HG02870 (cell line): Measurements from ENCODE around the gene CPNE2.

Source experiments
- ATAC-seq: cut with Tn5 transposase; IDR thresholded peaks from one replicate; pipeline ENCODE4 v1.9.1; 2021; ENCODE audit warnings: mild to moderate bottlenecking, moderate library complexity; ENCODE audit not compliant: unreplicated experiment

Gene CPNE2

DNA sequence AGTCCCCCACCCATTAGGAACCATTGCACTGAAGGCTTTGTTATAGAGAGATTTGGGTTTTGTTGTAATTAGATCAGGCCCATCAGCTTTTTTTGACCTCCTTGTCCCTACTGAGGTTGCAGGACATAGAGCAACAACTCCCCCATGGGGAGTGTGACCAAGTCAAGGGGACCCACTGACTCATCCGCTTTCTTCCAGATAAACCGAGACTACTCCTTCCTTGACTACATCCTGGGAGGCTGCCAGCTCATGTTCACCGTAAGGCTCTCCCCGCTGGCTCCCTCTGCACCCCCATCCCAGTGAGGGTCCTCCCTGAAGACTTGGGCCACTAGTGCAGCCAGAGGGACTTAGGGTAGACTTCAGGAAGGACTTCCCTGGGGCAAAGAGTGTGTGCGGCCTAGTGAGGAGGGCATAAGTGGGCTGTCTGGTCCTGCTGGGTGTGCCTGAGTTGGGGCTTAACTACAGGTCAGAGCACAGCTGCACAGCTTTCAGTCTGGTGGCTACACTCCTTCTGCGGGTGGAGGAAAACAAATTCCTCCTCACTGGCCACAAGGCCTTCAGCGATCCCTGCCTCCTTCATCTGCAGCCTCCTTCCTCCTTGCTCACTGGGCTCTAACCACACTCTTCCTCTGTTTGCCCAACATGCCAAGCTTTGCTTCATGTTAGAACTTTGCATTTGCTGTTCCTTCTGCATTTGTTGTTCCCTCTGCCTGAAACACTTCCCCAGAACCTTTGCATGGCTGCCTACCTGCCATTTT, 31.0 kb downstream of the CPNE2 start:
- no peak for ATAC-seq

DNA sequence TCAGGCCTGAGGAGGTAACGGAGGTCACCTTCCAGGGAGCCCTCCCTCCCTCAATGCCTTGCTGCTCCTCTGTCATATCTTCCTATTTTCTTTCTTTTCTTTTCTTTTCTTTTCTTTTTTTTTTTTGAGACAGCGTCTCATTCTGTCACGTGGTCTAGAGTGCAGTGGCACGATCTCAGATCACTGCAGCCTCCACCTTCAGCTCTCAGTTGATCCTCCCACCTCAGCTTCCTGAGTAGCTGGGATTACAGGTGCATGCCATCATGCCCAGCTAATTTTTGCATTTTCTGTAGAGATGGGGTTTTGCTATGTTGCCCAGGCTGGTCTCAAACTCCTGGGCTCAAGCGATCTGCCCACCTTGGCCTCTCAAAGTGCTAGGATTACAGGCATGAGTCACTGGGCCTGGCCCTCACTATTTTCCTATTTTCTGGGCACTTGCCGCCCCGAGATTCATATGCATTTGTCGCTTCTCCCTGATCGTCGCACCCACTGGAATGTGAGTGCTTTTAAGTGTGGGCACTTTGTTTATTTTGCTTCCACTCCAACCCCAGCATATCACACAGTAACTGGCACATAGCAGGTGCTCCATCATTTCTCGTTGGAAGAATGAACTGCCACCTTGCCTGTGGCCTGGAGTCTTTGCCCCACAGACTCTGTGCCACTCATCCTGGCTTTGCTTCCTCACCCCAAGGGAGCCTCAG, 31.7 kb downstream of the CPNE2 start:
- ATAC-seq = no peak

DNA sequence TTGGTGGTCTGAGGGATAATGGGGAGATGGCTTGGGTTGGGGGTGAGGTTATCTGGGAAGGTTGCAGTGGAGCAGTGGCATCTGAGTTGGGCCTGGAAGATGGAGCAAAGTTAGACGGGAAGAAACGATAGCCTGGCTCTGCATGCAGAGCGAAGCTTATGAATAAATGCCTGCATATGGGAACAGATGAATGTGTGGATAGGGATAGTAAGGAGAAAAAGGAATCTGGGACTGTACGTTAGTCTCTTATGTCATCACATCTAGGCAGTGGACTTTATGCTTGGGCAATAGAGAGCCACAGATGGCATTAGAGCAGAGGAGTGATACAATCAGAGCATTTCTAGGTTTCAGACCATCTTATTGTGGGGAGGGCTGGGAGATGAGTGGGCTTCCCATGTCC, 33.0 kb downstream of the CPNE2 start:
- no peak for ATAC-seq

DNA sequence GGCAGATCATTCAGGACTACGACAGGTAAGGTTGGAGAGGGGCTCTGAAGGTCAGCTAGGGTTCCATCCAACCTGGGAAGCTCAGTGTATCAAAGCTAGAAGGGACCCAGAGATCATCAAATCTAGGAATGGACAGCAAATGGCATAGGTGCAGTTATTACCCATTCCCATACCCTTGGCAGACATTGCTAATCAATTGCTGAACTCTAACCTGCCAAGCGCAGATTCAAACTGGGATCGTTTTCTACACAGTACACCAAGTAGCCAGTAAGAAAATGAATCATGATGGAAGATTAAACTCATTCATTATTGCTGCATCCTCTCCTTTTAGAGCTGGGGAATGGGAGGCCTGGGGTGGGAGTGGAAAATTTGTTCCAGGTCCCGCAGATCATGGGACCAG, 33.6 kb downstream of the CPNE2 start:
- no peak for ATAC-seq

DNA sequence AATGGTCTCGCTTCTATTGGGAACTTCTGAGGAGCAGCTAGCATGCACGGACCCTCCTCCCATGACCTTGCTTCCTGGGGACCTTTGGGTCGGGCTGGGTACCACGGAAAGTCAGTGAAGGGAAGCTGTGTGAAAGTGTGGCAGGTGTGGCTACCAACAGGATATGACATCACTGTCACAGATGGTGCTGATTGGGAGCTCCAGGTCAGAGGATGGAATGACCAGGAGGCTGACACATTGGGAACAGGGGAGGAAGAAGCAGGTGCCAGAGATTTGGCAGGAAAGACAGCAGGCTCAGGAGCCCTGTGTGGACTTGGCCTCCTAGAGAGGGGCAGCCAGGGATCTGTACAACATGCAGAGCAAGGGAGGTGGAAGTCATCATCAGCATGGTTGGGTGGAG, 34.0 kb downstream of the CPNE2 start:
- no peak for ATAC-seq

DNA sequence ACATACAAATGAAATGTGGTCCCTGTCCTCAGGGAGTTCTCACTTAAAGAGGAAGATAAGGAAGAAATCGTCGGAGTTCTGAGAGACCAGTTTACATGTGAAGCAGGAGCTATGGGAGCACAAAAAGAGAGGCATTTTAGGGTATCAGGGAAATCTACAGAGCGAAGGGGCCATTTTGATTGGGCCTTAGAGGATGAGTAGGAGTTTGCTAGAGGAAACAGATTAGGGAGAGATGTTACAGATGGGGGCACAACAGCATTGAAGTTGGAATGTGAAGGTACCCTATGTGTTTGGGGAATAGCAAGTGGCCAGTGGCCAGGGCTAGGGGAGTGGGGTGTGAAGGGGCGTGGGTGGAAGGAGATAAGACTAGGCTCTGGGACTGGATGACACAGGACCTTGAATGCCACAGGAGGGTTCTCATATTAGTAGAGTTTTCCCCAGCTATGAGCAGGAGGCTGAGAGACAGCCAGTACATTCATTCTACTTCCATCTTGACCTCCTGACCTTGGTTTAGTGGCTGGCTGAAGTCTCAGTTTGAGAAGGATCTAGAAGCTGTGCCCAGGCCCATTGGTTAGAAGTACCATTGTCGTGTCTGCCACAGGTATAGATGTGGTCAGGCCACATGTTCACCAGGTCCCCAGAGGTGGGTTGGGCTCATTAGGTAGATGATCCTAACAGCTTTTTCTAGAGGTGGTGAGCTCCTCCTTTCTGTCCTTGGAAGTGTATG, 34.8 kb downstream of the CPNE2 start:
- peak; percentile 56 for ATAC-seq

DNA sequence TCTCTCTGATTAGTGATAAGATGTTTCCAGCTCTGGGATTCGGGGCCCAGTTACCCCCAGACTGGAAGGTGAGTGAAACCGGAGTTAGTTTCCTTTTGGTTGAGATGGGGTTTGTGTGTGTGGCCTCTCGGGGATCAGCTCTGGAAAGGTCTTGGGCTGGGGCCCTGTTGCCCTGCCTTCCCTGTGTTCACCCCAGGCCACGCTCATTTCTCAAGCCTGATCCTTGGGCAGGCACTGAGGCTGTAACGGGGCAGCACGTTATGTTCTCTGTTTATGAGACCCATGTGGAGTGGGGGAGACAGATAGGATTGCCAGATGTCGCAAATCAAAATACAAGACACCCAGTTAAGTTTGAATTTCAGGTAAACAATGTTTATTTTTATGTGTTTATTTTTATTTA, 35.5 kb downstream of the CPNE2 start:
- no peak for ATAC-seq

DNA sequence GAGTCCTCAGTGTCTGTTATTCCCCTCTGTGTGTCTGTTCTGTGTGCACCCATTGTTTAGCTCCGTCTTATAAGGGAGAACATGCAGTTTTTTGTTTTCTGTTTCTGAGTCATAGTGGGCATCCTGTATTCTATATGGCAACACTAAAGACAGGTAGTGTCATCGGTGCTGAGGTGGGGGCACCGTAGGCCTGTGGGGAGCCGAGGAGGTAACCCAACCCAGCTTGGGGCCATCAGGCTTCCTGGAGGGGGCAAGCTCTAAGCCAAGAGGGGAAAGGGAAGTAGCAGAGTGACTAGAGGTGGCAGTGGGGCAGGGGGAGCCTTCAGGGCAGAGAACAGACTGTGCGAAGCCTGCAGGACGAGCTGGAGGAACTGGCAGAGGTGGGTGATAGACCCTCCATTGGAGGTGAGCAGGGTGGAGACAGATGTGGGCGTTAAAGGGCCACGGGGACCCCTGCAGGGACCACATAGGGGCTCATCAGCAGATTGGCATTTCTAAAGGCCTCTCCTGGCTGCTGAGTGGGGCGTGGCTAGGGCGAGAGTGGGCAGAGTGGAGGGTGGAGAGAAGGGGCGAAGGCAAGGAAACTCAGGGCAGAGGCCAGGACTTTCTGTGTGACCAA, 36.5 kb downstream of the CPNE2 start:
- no peak for ATAC-seq

DNA sequence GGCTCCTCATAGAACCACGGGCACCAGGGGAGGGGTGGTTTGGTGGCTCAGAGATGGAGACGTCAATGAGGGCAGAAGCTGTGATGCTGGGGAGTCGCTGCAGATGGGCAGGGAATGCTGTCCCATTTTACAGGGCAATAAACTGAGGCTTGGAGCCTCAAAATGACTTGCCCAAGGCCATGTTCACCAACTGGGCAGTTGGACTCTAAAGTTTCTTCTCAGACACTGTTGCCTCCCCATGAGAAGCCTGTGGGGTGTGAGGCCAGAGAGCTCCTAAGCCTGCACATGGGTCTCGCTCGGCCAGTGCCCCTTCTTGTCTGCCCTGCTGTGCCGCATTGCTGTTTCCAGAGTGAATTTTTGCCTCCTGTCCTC, 38.6 kb downstream of the CPNE2 start:
- ATAC-seq = no peak

DNA sequence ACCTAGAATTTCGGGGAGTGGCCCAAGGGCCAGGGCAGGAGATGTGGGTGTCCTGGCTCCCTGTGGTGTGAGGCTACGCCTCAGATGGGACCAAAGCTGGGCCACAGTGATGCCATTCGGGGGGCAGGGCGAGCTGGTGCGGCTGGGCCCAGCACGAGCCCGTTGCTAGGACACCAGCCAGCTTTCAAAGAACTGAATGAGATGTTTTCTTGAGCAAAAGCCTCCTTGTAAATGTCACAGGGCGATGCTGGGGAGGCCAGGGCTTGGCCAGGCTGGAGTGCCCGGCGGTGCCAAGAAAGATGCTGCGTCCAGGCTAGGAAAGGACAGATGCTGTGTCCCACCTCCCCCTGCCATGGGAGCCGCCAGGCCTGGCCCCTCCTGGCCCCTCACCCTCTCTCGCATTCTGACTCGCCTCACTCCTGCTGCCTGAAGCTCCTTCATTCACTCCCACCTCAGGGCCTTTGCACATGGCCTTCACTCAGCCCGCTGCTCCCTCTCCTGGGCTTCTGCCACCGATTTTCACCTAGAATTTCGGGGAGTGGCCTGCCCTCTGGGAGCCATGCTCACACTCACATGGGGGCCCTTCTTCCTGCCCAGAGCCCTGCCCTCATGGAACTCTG, 39.1 kb downstream of the CPNE2 start:
- no peak for ATAC-seq

DNA sequence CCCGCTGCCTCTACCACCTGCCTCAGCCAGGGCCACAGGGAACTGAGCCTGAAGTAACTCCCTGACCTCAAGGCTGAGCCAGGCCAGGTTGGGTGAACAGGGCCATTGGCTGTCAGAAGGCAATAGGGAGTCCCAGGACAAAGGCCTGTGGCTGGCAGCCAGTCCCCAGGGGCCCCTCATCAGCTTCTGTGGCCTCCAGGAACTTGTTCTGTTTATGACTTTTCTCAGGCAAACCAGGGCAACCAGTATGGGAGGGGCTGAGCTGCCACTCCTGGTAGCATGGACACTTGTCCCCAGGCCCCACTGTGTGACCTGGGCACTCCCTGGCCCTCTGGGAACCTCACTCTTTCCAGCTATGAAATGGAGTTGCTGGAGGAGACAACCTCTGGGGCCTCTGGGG, 40.1 kb downstream of the CPNE2 start:
- no peak for ATAC-seq

DNA sequence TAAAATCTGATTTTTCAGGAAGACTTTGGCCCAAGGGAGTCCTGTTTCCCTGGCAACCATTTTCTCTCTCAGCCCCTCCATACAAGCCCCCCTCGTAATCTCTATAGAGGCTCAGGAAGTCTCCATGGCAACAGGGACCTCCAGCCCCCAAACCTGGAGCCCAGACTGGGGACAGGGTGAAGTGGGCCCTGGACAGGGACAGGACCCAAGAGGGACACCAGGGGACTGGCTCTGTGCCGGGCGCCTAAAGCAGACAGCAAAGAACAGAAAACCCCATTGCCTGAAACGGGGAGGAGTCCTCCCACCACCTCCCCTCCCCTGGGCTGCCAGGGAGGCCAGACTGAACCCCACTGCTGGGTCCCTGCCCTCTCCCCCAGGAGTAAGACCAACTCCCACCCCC, 40.6 kb downstream of the CPNE2 start:
- ATAC-seq = no peak

DNA sequence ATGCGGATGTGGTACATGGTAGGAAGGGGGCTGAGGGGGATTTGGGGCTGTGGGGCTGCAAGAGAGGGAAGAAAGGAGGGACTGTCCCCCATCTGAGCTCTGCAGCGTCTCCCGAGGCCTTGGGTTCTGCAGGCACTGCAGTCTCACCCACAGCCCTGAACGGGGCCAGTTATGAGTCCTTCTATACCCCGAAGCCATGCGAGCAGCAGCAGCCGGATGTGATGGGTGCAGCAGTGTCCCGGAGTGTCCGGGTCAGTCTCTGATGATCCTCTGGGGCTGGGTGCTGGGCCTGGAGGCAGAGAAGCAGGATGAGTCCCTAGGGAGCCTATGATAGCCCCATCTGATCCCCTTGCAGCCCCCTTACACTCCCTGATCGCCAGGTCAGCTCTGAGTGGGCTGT, 41.5 kb downstream of the CPNE2 start:
- ATAC-seq = no peak

DNA sequence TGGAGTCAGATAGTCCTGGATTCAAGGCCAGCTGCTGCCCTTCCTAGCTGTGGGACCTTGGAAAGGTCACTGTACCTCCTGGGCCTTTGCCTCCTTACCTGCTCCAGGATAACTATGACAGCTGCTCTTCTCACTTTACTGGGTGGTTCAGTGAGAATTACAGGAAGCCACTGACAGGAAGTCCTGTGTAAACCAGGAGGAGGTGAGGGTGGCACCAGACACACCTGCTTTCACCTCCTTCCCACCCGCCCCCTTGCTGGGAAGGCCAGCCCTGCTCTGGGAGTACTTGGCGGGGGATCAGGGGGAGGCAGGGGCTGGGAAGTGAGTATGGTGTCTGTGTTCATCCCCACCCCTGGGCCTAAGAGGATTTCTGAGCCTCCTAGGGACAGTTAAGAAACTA, 42.6 kb downstream of the CPNE2 start:
- no peak for ATAC-seq

DNA sequence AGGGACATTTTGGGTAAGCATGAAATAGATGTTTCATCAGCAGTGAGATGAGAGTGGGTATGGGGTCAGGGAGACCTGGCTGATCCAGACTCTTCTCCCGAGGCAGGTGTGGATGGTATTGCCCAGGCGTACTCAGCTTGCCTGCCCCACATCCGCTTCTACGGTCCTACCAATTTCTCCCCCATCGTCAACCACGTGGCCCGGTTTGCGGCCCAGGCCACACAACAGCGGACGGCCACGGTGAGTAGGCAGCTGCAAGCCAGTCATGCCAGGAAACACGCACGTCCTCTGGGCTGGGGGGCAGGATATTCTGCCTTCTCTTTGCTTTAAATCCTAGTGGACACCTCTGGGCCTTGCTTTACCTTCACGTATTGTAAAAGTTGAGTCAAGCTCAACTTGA, 44.7 kb downstream of the CPNE2 start:
- ATAC-seq = no peak

DNA sequence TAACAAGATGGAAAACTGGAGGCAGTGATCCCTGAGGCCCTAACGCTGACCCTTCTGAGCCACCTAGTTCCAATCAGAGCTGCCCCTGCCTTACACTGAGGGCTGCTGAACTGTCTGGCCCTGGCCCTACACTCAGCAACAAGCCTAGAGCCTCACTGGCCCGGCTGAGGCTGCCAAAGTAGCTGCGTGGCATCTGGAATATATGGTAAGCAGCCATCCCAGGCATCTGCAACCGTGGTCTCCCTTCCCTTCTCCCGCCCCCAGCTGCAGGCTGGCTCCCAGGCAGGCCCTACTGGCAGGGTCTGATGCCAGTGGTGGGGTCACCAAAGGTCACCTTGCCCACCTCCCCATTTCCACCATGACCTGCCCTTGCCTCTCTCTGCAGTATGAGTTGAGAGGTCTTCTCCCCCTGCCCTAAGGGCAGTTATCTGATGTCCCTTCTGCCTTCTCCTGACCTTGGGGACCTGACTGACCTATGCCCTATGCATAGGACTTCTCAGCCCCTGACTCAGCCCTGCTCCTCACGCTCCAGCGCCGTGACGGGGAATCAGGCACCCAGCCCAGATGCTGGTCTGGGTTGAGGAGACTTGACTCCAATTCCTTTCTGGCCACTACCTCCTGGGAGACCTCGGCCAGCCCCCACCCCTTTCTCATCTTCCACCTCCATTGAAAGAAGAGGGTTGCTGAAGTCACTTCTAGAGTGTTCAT, 45.3 kb downstream of the CPNE2 start:
- no peak for ATAC-seq

DNA sequence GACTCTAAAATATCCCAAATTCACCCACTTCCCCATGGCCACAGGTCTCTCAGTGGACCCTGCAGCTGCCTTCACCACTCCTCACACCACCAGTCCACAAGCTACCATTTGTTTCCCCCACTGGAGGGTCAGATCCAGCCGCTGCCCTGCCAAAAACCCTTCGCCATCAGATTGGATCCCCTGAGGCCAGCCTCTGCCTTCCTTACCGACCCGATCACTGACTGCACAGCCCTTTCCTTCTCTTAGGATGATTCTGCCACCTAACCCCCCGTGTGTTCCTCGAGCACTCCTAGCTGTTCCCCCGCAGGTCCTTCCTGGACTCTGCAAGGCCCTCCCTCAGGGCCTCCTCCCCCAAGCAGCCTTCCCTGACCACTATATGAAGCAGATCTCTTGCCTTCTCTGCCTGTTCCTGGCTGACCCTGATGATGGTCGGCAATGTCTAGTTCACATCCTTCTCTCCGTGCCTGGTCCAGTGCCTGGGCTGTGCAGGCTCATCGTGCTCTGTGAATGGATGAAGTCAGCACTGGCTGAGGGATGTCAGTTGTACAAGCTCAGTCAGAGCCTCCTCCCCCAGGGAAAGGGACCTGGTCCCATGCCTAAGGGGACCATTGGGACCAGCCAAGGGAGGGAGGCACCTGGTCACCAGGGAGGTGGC, 46.0 kb downstream of the CPNE2 start:
- no peak for ATAC-seq

DNA sequence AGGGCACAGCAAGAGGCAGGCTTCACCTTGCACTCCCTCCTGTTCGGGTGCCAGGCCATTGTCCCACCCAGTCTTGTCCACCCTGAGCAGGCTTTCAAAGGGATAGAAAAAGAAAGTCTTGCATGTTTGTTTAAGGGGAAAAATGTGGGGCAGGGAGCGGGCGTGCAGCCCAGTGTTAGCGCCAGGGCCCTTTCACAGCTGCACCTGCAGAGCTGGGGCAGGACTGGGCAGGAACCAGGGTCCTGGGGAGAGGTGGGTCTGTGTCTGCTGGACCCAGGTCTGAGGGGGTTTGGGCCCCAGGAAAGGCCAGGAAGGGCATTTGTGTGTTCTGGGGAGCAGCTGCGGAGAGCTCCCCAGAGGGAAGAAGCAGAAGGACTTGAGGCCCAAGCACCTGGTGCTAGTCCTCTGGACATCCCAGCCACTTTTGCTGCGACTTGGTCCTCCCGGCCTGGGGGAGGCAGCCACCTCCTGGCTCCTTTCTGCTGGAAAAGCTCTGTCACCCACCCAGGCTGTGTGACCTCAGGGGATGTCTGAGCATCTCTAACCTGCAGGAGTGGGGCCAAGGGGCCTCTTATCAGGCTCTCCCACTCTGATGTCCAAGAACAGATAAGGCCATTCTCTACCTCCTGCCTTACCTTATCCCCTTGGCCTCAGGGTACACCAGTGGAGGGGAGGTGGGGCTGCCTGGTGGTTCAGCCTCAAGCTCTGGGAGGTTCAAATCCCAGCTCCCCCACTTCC, 48.7 kb downstream of the CPNE2 start:
- no peak for ATAC-seq

DNA sequence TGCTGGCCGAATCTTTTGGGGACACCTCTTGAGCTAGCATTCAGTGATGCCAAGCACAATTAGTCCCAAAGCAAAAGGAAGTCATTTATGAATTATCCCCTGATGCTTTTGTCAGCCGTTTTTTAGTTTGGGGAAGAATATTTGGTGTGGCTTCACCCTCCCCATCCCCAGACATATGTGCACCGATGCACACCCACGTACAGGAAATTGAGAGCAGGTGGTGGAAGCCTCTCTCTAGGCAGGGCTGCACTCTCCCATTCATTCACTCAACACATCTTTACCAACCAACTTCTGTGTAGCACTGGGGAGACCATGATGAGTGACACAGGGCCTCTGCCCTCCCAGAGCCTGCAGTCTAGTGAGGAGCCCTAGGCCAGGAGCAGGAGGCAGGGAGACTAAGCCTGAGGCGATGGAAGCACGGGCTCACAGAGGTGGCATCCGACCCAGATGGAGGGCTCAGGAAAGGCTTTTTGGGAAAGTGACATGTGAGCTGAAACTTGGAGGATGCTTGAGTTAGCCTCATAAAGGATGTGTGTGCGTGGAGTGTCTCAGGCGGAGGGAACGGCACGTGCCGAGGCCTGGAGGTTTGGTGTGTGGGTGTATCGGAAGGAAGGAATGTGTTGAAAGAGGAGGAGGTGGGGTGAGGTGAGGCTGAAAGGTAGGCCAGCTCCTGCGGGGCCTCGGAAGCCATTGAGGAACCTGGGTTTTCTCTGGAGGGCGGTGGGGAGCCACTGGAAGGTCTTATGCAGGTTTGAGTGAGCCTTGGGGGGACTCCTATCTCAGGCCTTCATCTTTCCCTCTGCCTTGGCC, 49.6 kb downstream of the CPNE2 start:
- ATAC-seq = peak; percentile 57
